HepG2 (cell line): ENCODE data around the gene AGRN. TPM values are rescaled to one million over a fixed set of nuclear protein-coding genes. Genes with fewer than 3 reads are reported as not detected.

Experiments used
- AGO1 ChIP-seq: fragments of 200-400 bp; formaldehyde crosslinking; IDR thresholded peaks from 2 replicates; pipeline ENCODE4 v1.6.1; 2017; ENCODE audit warnings: mild to moderate bottlenecking, low read depth, low read length, moderate library complexity; ENCODE audit not compliant: poor library complexity, severe bottlenecking
- CREM ChIP-seq, 2 experiments: sonication (generic) in 1 of 2; formaldehyde crosslinking in 1 of 2; IDR thresholded peaks; 2 replicates each; pipeline versions ENCODE4 v1.4.0 to v1.6.1; 2016 to 2020; ENCODE audit warnings: antibody characterized with exemption in 1 of 2, mild to moderate bottlenecking in 1 of 2, missing genetic modification reagents in 1 of 2
- ELK4 ChIP-seq: sonication (generic); formaldehyde crosslinking; IDR thresholded peaks from 2 replicates; pipeline ENCODE4 v1.9.0; 2021; ENCODE audit warnings: missing genetic modification reagents, borderline replicate concordance
- HDAC6 ChIP-seq: fragments of 200-600 bp; sonication (generic); IDR thresholded peaks from 2 replicates; pipeline ENCODE4 v1.7.0; 2017; ENCODE audit warnings: mild to moderate bottlenecking, antibody characterized with exemption, low read length, low read depth
- KMT2B ChIP-seq: IDR thresholded peaks from 2 replicates; pipeline ENCODE4 v1.6.1; 2016; ENCODE audit warnings: missing genetic modification reagents, missing compliant biosample characterization
- MATR3 ChIP-seq: sonication (generic); formaldehyde crosslinking; IDR thresholded peaks from 2 replicates; pipeline ENCODE4 v1.4.0; 2020; ENCODE audit warnings: missing genetic modification reagents
- NBN ChIP-seq: fragments of 450-650 bp; conservative IDR thresholded peaks from 2 replicates; pipeline ENCODE4 v1.6.1; 2017
- NFATC3 ChIP-seq: sonication (generic); formaldehyde crosslinking; IDR thresholded peaks from 2 replicates; pipeline ENCODE4 v1.5.1; 2020; ENCODE audit warnings: mild to moderate bottlenecking, missing genetic modification reagents
- PHF21A ChIP-seq: sonication (generic); formaldehyde crosslinking; IDR thresholded peaks from 2 replicates; pipeline ENCODE4 v1.5.0; 2020; ENCODE audit warnings: mild to moderate bottlenecking, missing genetic modification reagents
- RFX1 ChIP-seq: fragments of 450-650 bp; IDR thresholded peaks from 2 replicates; pipeline ENCODE4 v1.6.1; 2017
- SALL2 ChIP-seq: sonication (generic); formaldehyde crosslinking; IDR thresholded peaks from 2 replicates; pipeline ENCODE4 v1.8.1; 2023; ENCODE audit warnings: mild to moderate bottlenecking, missing genetic modification reagents, inconsistent platforms
- SRF ChIP-seq: IDR thresholded peaks from 2 replicates; pipeline ENCODE4 v1.6.1; 2011; ENCODE audit warnings: mild to moderate bottlenecking, low read depth, low read length, moderate library complexity
- SRSF9 ChIP-seq: fragments of 200-400 bp; formaldehyde crosslinking; IDR thresholded peaks from 2 replicates; pipeline ENCODE4 v1.6.1; 2018; ENCODE audit warnings: borderline replicate concordance, mild to moderate bottlenecking, low read depth, low read length; ENCODE audit not compliant: insufficient read depth, poor library complexity, severe bottlenecking
- SRY ChIP-seq: sonication (generic); formaldehyde crosslinking; IDR thresholded peaks from 2 replicates; pipeline ENCODE4 v1.8.0; 2022; ENCODE audit warnings: mild to moderate bottlenecking, missing genetic modification reagents
- TEAD3 ChIP-seq: optimal IDR thresholded peaks from 2 replicates; pipeline ENCODE3; 2016; ENCODE audit warnings: borderline replicate concordance
- YEATS4 ChIP-seq: sonication (generic); formaldehyde crosslinking; IDR thresholded peaks from 2 replicates; pipeline ENCODE4 v1.4.0; 2020; ENCODE audit warnings: missing genetic modification reagents, borderline replicate concordance
- YY1 ChIP-seq: IDR thresholded peaks from 2 replicates; pipeline ENCODE4 v1.6.1; 2011; ENCODE audit warnings: low read length, low read depth, moderate library complexity, mild to moderate bottlenecking; ENCODE audit not compliant: insufficient read depth, insufficient replicate concordance
- ZBTB8A ChIP-seq: sonication (generic); formaldehyde crosslinking; IDR thresholded peaks from 2 replicates; pipeline ENCODE4 v1.4.0; 2020; ENCODE audit warnings: mild to moderate bottlenecking, low read depth, missing genetic modification reagents, borderline replicate concordance
- ZEB1 ChIP-seq: IDR thresholded peaks from 2 replicates; pipeline ENCODE4 v1.6.1; 2012; ENCODE audit warnings: mild to moderate bottlenecking, low read depth, inconsistent platforms; ENCODE audit not compliant: insufficient replicate concordance
- ZNF10 ChIP-seq: sonication (generic); formaldehyde crosslinking; IDR thresholded peaks from 2 replicates; pipeline ENCODE4 v1.4.0; 2020; ENCODE audit warnings: mild to moderate bottlenecking, low read depth, missing genetic modification reagents, borderline replicate concordance
- ZNF280B ChIP-seq: sonication (generic); formaldehyde crosslinking; IDR thresholded peaks from 2 replicates; pipeline ENCODE4 v1.5.0; 2020; ENCODE audit warnings: missing genetic modification reagents, mild to moderate bottlenecking, borderline replicate concordance
- ZNF441 ChIP-seq: sonication (generic); formaldehyde crosslinking; IDR thresholded peaks from 2 replicates; pipeline ENCODE4 v1.7.0; 2021; ENCODE audit warnings: missing genetic modification reagents, borderline replicate concordance
- ZNF556 ChIP-seq: sonication (generic); formaldehyde crosslinking; IDR thresholded peaks from 2 replicates; pipeline ENCODE4 v1.4.0; 2020; ENCODE audit warnings: mild to moderate bottlenecking, missing genetic modification reagents, borderline replicate concordance
- ZNF557 ChIP-seq: sonication (generic); formaldehyde crosslinking; IDR thresholded peaks from 2 replicates; pipeline ENCODE4 v1.4.0; 2020; ENCODE audit warnings: missing genetic modification reagents
- ZNF703 ChIP-seq: sonication (generic); formaldehyde crosslinking; IDR thresholded peaks from 2 replicates; pipeline ENCODE4 v1.5.1; 2020; ENCODE audit warnings: missing genetic modification reagents, mild to moderate bottlenecking, moderate library complexity, borderline replicate concordance
- ZNF749 ChIP-seq: sonication (generic); formaldehyde crosslinking; IDR thresholded peaks from 2 replicates; pipeline ENCODE4 v1.8.0; 2022; ENCODE audit warnings: mild to moderate bottlenecking, missing genetic modification reagents, moderate library complexity, borderline replicate concordance
- ZSCAN22 ChIP-seq: sonication (generic); formaldehyde crosslinking; IDR thresholded peaks from 2 replicates; pipeline ENCODE4 v1.4.0; 2020; ENCODE audit warnings: mild to moderate bottlenecking, missing genetic modification reagents
- polyA plus RNA-seq, 8 experiments: library from polyadenylated mRNA; depleted of rRNA in 3 of 8; stranded (reverse) in 7 of 8; unstranded in 1 of 8; fragments of >200 nt; fragmentation: Illumina TruSeq in 4 of 8; extraction: Trizol in 4 of 8; gene quantifications; 2 replicates each; pipeline versions ENCODE4 v1.2.1 to v1.2.3, GENCODE V29; 2011 to 2016; ENCODE audit warnings: low read depth in 4 of 8, missing spikeins in 1 of 8, mixed read lengths in 1 of 8; ENCODE audit not compliant: insufficient read depth in 1 of 8
- total RNA-seq, 5 experiments: library from RNA; depleted of rRNA; stranded (reverse); fragments of >200 nt; fragmentation: Illumina TruSeq; extraction: Trizol; gene quantifications; 2 replicates each; pipeline ENCODE4 v1.2.3, GENCODE V29; 2016; ENCODE audit warnings: low read depth in 1 of 5

The AGRN gene
- total and polyA plus RNA-seq, 2 of the 13 experiments (the other 11 are each of a cell fraction or from before 2014, with no cell fraction given): 29.8 to 65.2 TPM

GRCh38 chr1:1000357-1001056, 19.4 kb upstream of the AGRN start (continued):
- TF ChIP-seq ELK4 (CRISPR knock-in tag) (no peak), KMT2B (CRISPR knock-in tag) (peak; percentile 61; the same call in 1 of the 2 replicates), ZNF10 (0 out of 2 replicates have a peak, but pooled peaks have one; percentile 77), SRY (CRISPR knock-in tag) (peak; percentile 89; the same call in 1 of the 2 replicates), AGO1 (peak; percentile 73), ZEB1 (no peak), PHF21A (no peak), YEATS4 (CRISPR knock-in tag) (peak; percentile 96), ZNF749 (CRISPR knock-in tag) (peak; percentile 22; the same call in 1 of the 2 replicates), RFX1 (no peak), NBN (no peak), SRF (no peak), ZNF703 (peak; percentile 69; the same call in 1 of the 2 replicates), ZNF441 (CRISPR knock-in tag) (peak; percentile 43; the same call in 1 of the 2 replicates), ZSCAN22 (CRISPR knock-in tag) (no peak), TEAD3 (CRISPR knock-in tag) (peak; percentile 62), CREM (IDR thresholded peaks at IDR 0.05) (peak; percentile 95), CREM (CRISPR knock-in tag; IDR thresholded peaks at IDR 0.05) (peak; percentile 88), SRSF9 (no peak), MATR3 (no peak), HDAC6 (no peak), ZBTB8A (CRISPR knock-in tag) (no peak), SALL2 (CRISPR knock-in tag) (peak; percentile 92), ZNF557 (peak; percentile 79; the same call in 1 of the 2 replicates), NFATC3 (no peak), ZNF280B (peak; percentile 67; the same call in 1 of the 2 replicates), YY1 (no peak), ZNF556 (CRISPR knock-in tag) (peak; percentile 13; the same call in 1 of the 2 replicates)
